ENCODE data around the gene TMEM101.

TMEM101 gene

GRCh38 chr17:44006272-44006597 is 8.5 kb downstream of the TMEM101 start:
- no peak for DNase-seq (ENCODE audit: low read depth)
- H3K4me3 ChIP-seq (ENCODE audit: control insufficient read depth, low read depth, low read length), result peak overlapping the region; percentile 83
- TF ChIP-seq CTCF (IDR thresholded peaks at IDR 0.05; ENCODE audit: control insufficient read depth, insufficient read depth, low read depth, low read length, missing control alignments), result no peak

- DNase-seq (ENCODE audit: low read depth), result no peak
- peak; percentile 6 for TF ChIP-seq CTCF (IDR thresholded peaks at IDR 0.05; ENCODE audit: control insufficient read depth, insufficient read depth, low read depth, low read length, missing control alignments)
- peak overlapping the region; percentile 83 for H3K4me3 ChIP-seq (ENCODE audit: control insufficient read depth, low read depth, low read length)
These were observed 9.1 kb downstream of the TMEM101 start for GRCh38 chr17:44005527-44006271.

- no peak overlapping the region for H3K4me3 ChIP-seq (ENCODE audit: control insufficient read depth, low read depth, low read length)
- DNase-seq (ENCODE audit: low read depth), result no peak
- no peak for TF ChIP-seq CTCF (IDR thresholded peaks at IDR 0.05; ENCODE audit: control insufficient read depth, insufficient read depth, low read depth, low read length, missing control alignments)
These were observed 9.8 kb downstream of the TMEM101 start for GRCh38 chr17:44004761-44005526.

- no peak for DNase-seq (ENCODE audit: low read depth)
- TF ChIP-seq CTCF (IDR thresholded peaks at IDR 0.05; ENCODE audit: control insufficient read depth, insufficient read depth, low read depth, low read length, missing control alignments), result no peak
- H3K4me3 ChIP-seq (ENCODE audit: control insufficient read depth, low read depth, low read length), result no peak within 1 kb of the TSS
These were observed 10.5 kb downstream of the TMEM101 start, which contains the start of gene NAGS for GRCh38 chr17:44004077-44004760. NAGS (plus strand) TSS chr17:44004622; CDS start chr17:44004664, 42 bp downstream.

GRCh38 chr17:44002141-44002848 is 12.5 kb downstream of the TMEM101 start:
- peak; percentile 65 for DNase-seq (ENCODE audit: low read depth)
- no peak overlapping the region for H3K4me3 ChIP-seq (ENCODE audit: control insufficient read depth, low read depth, low read length)
- TF ChIP-seq CTCF (IDR thresholded peaks at IDR 0.05; ENCODE audit: control insufficient read depth, insufficient read depth, low read depth, low read length, missing control alignments), result no peak

GRCh38 chr17:44001461-44001920 is 13.3 kb downstream of the TMEM101 start:
- no peak overlapping the region for H3K4me3 ChIP-seq (ENCODE audit: control insufficient read depth, low read depth, low read length)
- no peak for TF ChIP-seq CTCF (IDR thresholded peaks at IDR 0.05; ENCODE audit: control insufficient read depth, insufficient read depth, low read depth, low read length, missing control alignments)
- DNase-seq (ENCODE audit: low read depth), result no peak

All from AG09309 (cell line).